ENCODE data around the gene TMEM217.

The TMEM217 gene

DNA sequence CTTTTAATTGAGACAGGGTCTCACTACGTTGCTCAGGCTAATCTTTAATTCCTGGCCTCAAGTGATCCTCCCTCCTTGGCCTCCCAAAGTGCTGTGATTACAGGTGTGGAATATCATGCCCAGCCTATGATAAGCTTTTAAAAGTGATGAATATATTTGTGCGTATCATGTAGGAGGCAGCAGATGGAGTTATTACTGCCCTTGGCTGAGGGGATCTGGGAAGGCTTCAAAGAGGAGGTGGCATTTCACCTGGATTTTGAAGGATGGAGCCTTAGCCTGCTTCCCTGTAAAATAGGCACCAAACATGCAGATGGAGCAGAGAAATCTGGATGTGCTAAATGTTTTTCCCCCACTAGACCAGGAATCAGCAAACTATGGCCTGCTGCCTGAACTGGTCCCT is 77.9 kb downstream of the TMEM217 start:
- no peak overlapping the region for H3K27ac Mint-ChIP-seq
- H3K27me3 Mint-ChIP-seq (ENCODE audit: low read depth), result no peaks in the 10 kb centered on the region
- TF ChIP-seq, protein P1, sequence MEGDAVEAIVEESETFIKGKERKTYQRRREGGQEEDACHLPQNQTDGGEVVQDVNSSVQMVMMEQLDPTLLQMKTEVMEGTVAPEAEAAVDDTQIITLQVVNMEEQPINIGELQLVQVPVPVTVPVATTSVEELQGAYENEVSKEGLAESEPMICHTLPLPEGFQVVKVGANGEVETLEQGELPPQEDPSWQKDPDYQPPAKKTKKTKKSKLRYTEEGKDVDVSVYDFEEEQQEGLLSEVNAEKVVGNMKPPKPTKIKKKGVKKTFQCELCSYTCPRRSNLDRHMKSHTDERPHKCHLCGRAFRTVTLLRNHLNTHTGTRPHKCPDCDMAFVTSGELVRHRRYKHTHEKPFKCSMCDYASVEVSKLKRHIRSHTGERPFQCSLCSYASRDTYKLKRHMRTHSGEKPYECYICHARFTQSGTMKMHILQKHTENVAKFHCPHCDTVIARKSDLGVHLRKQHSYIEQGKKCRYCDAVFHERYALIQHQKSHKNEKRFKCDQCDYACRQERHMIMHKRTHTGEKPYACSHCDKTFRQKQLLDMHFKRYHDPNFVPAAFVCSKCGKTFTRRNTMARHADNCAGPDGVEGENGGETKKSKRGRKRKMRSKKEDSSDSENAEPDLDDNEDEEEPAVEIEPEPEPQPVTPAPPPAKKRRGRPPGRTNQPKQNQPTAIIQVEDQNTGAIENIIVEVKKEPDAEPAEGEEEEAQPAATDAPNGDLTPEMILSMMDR (IDR thresholded peaks at IDR 0.05; ENCODE audit: unreplicated experiment in 3 of 3), result no peak
- H3K4me3 Mint-ChIP-seq, result no peak overlapping the region
- H3K4me1 Mint-ChIP-seq, result peaks cover 5% of the 10 kb centered on the region
- H3K9me3 Mint-ChIP-seq, result no peaks in the 10 kb centered on the region
- peaks cover 4% of the 10 kb centered on the region for H3K36me3 Mint-ChIP-seq (ENCODE audit: low read depth)

DNA sequence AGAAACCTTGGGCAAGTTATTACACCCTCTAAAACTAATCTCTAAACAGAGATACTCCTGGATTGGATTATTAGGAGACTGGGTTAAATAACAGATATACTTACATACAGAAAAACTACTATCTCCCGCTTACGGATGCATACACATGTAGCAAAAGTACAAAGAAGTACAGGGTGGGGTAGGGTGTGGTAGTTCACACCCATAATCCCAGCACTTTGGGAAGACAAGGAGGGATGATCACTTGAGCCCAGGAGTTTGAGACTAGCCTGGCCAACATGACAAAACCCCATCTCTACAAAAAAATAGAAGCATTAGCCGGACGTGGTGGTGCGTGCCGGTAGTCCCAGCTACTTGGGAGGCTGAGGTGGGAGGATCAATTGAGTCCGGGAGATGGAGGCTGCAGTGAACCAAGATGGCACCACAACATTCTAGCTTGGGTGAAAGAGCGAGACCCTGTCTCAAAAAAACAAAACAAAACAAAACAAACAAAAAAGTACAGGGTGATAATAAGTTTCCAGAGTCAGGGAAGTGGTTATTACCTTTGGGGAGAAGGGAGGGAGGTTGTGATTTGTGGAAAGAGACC is 79.9 kb downstream of the TMEM217 start:
- Mint-ChIP-seq H3K4me3 (no peak overlapping the region), H3K27me3 (ENCODE audit: low read depth) (no peaks in the 10 kb centered on the region), H3K36me3 (ENCODE audit: low read depth) (peaks cover 22% of the 10 kb centered on the region), H3K27ac (no peak overlapping the region), H3K4me1 (peaks cover 20% of the 10 kb centered on the region), H3K9me3 (no peaks in the 10 kb centered on the region)
- TF ChIP-seq, protein P1 (IDR thresholded peaks at IDR 0.05; ENCODE audit: unreplicated experiment in 3 of 3), result no peak

DNA sequence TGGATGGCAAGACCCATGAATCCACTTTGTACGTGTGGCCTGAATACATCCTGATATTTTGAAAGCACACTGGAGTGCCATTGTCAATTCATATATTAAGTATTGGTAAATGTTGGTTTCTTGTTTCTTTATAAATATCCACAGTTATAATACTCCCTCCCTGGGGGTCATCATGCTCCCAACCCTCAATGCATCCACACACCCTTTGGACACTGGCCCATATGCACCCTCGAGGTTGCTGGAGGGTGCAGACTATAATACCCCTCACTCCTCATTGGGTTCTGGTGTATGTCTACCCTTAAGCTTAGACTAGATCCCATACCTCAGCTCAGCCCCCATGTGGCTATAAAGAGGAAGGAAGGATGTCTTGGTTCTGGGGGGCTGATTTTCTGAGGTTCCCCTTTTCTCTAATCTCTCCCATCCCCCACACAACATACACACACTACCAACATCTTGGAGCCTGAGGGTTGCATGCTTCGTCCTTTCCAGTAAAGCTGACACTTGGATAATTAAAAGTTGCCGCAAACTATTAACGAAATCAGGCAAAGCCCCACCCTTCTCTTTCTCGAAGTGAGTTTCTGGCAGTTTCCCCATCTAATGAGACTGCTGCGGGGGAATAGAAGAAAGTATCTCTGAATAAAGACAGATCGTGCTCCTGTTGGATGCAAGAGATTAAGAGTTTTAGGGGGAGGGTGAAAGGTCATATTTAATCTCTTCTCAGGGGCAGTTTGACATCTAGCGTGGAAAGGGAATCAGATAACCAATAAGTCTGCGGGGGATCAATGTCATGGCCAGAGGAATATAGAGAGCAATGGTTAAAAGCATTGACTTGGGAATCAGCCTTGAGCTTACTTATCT is 80.6 kb downstream of the TMEM217 start:
- H3K4me3 Mint-ChIP-seq, result no peak overlapping the region
- H3K4me1 Mint-ChIP-seq, result peaks cover 23% of the 10 kb centered on the region
- TF ChIP-seq, protein P1 (IDR thresholded peaks at IDR 0.05; ENCODE audit: unreplicated experiment in 3 of 3), result no peak
- H3K36me3 Mint-ChIP-seq (ENCODE audit: low read depth), result peaks cover 25% of the 10 kb centered on the region
- H3K9me3 Mint-ChIP-seq, result no peaks in the 10 kb centered on the region
- H3K27ac Mint-ChIP-seq, result peak overlapping the region in 1 of 3 experiments; percentile 0
- no peaks in the 10 kb centered on the region for H3K27me3 Mint-ChIP-seq (ENCODE audit: low read depth)

- Mint-ChIP-seq H3K27ac (peak overlapping the region in 1 of 3 experiments; percentile 0), H3K4me3 (no peak overlapping the region), H3K4me1 (peaks cover 31% of the 10 kb centered on the region), H3K36me3 (ENCODE audit: low read depth) (peaks cover 25% of the 10 kb centered on the region), H3K27me3 (ENCODE audit: low read depth) (no peaks in the 10 kb centered on the region), H3K9me3 (no peaks in the 10 kb centered on the region)
- TF ChIP-seq, protein P1 (IDR thresholded peaks at IDR 0.05; ENCODE audit: unreplicated experiment in 3 of 3), result no peak
Observed at GRCh38 chr6:37176268-37177076, 81.5 kb downstream of the TMEM217 start.

- peaks cover 31% of the 10 kb centered on the region for H3K4me1 Mint-ChIP-seq
- TF ChIP-seq, protein P1 (IDR thresholded peaks at IDR 0.05; ENCODE audit: unreplicated experiment in 3 of 3), result no peak
Observed at GRCh38 chr6:37175332-37176267, 82.3 kb downstream of the TMEM217 start.

More at GRCh38 chr6:37175332-37176267, 82.3 kb downstream of the TMEM217 start:
- H3K36me3 Mint-ChIP-seq (ENCODE audit: low read depth), result peaks cover 25% of the 10 kb centered on the region
- no peaks in the 10 kb centered on the region for H3K9me3 Mint-ChIP-seq
- no peaks in the 10 kb centered on the region for H3K27me3 Mint-ChIP-seq (ENCODE audit: low read depth)
- no peak overlapping the region for H3K27ac Mint-ChIP-seq
- H3K4me3 Mint-ChIP-seq, result peak overlapping the region in 1 of 3 experiments; percentile 47
